ENCODE results near the gene AKAP1. TPM values are rescaled to one million over a fixed set of nuclear protein-coding genes. Genes with fewer than 3 reads are reported as not detected.
A peak's percentile ranks its signal among the peaks of the same experiment; 100 is the strongest.

The AKAP1 gene
- total and polyA plus RNA-seq, 9 of the 15 experiments (the other 6 are each of a cell fraction or from before 2014, with no cell fraction given): 12.9 to 63.8 (median 36.4) TPM

DNA sequence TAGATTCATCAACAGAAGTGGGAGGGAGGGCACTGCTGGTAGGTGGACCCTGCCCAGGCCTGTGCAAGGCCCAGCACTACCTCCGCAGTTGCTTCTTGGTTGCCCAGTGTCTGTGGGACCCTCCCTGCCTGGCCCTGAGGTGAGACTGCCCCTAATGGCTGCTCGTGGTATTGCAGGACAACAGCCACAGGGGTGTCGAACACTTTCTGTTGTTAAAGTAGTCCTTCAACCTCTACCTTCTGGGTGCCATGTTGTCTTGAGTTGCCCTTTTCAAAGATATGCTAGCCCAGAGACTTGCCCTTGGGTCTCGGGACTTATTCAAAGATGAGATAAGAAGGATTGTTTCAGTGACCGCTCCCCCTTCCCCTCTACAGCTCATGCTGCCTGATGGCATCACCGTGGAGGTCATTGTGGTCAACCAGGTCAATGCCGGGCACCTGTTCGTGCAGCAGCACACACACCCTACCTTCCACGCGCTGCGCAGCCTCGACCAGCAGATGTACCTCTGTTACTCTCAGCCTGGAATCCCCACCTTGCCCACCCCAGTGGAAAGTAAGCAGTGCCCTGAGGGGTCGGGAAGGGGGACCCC is 29.1 kb downstream of the AKAP1 start (continued):
- TF ChIP-seq, protein P1, sequence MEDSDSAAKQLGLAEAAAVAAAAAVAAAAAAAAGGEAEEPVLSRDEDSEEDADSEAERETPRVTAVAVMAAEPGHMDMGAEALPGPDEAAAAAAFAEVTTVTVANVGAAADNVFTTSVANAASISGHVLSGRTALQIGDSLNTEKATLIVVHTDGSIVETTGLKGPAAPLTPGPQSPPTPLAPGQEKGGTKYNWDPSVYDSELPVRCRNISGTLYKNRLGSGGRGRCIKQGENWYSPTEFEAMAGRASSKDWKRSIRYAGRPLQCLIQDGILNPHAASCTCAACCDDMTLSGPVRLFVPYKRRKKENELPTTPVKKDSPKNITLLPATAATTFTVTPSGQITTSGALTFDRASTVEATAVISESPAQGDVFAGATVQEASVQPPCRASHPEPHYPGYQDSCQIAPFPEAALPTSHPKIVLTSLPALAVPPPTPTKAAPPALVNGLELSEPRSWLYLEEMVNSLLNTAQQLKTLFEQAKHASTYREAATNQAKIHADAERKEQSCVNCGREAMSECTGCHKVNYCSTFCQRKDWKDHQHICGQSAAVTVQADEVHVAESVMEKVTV (CRISPR knock-in tag; IDR thresholded peaks at IDR 0.05): peak; percentile 33; the same call in 1 of the 2 replicates
- TF ChIP-seq, protein P2, sequence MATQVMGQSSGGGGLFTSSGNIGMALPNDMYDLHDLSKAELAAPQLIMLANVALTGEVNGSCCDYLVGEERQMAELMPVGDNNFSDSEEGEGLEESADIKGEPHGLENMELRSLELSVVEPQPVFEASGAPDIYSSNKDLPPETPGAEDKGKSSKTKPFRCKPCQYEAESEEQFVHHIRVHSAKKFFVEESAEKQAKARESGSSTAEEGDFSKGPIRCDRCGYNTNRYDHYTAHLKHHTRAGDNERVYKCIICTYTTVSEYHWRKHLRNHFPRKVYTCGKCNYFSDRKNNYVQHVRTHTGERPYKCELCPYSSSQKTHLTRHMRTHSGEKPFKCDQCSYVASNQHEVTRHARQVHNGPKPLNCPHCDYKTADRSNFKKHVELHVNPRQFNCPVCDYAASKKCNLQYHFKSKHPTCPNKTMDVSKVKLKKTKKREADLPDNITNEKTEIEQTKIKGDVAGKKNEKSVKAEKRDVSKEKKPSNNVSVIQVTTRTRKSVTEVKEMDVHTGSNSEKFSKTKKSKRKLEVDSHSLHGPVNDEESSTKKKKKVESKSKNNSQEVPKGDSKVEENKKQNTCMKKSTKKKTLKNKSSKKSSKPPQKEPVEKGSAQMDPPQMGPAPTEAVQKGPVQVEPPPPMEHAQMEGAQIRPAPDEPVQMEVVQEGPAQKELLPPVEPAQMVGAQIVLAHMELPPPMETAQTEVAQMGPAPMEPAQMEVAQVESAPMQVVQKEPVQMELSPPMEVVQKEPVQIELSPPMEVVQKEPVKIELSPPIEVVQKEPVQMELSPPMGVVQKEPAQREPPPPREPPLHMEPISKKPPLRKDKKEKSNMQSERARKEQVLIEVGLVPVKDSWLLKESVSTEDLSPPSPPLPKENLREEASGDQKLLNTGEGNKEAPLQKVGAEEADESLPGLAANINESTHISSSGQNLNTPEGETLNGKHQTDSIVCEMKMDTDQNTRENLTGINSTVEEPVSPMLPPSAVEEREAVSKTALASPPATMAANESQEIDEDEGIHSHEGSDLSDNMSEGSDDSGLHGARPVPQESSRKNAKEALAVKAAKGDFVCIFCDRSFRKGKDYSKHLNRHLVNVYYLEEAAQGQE (IDR thresholded peaks at IDR 0.05; ENCODE audit: borderline replicate concordance): peak; percentile 13; the same call in 1 of the 2 replicates
- TF ChIP-seq, protein P2 (CRISPR knock-in tag; IDR thresholded peaks at IDR 0.05; ENCODE audit: low read depth): no peak
- TF ChIP-seq ZNF146 (CRISPR knock-in tag; IDR thresholded peaks at IDR 0.05; ENCODE audit: unreplicated experiment): no peak
- TF ChIP-seq LARP7 (IDR thresholded peaks at IDR 0.05): no peak
- TF ChIP-seq, protein P3, sequence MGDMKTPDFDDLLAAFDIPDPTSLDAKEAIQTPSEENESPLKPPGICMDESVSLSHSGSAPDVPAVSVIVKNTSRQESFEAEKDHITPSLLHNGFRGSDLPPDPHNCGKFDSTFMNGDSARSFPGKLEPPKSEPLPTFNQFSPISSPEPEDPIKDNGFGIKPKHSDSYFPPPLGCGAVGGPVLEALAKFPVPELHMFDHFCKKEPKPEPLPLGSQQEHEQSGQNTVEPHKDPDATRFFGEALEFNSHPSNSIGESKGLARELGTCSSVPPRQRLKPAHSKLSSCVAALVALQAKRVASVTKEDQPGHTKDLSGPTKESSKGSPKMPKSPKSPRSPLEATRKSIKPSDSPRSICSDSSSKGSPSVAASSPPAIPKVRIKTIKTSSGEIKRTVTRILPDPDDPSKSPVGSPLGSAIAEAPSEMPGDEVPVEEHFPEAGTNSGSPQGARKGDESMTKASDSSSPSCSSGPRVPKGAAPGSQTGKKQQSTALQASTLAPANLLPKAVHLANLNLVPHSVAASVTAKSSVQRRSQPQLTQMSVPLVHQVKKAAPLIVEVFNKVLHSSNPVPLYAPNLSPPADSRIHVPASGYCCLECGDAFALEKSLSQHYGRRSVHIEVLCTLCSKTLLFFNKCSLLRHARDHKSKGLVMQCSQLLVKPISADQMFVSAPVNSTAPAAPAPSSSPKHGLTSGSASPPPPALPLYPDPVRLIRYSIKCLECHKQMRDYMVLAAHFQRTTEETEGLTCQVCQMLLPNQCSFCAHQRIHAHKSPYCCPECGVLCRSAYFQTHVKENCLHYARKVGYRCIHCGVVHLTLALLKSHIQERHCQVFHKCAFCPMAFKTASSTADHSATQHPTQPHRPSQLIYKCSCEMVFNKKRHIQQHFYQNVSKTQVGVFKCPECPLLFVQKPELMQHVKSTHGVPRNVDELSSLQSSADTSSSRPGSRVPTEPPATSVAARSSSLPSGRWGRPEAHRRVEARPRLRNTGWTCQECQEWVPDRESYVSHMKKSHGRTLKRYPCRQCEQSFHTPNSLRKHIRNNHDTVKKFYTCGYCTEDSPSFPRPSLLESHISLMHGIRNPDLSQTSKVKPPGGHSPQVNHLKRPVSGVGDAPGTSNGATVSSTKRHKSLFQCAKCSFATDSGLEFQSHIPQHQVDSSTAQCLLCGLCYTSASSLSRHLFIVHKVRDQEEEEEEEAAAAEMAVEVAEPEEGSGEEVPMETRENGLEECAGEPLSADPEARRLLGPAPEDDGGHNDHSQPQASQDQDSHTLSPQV (IDR thresholded peaks at IDR 0.05): peak; percentile 52; the same call in 1 of the 2 replicates
- no peak for TF ChIP-seq PYGO2 (tag; IDR thresholded peaks at IDR 0.05)
- TF ChIP-seq POLR2G (IDR thresholded peaks at IDR 0.05; ENCODE audit: low read depth, low read length): no peak
- no peak for TF ChIP-seq CBFA2T3 (IDR thresholded peaks at IDR 0.05)
- no peak for TF ChIP-seq CREM (IDR thresholded peaks at IDR 0.05; ENCODE audit: low read depth)
- no peak for TF ChIP-seq PHF21A (IDR thresholded peaks at IDR 0.05; ENCODE audit: borderline replicate concordance, low read depth)
- no peak for TF ChIP-seq PHF20 (IDR thresholded peaks at IDR 0.05; ENCODE audit: partially characterized antibody)
- TF ChIP-seq SIX5 (IDR thresholded peaks at IDR 0.05; ENCODE audit: borderline replicate concordance in 1 of 2, insufficient read depth in 1 of 2, low read depth in 1 of 2, low read length in 2 of 2): no peak
- peak; percentile 30; the same call in 1 of the 2 replicates for TF ChIP-seq SMC3 (conservative IDR thresholded peaks at IDR 0.05; ENCODE audit: insufficient read depth, low read depth, low read length)

Data from K562 (cell line).